Hematopoietic multipotent progenitor cell treated with erythropoietin and hydrocortisone succinate and interleukin-3 and kit ligand, for 8 days (in vitro differentiated cells): Measurements from ENCODE around the gene AIFM3.
"Not testable (repeated sequence)": the region's sequence is repeated elsewhere in the genome, so short reads cannot be mapped to it uniquely, and the experiment has no call there.

Experiments
- DNase-seq: peaks from one replicate; pipeline ENCODE4 v3.0.0-alpha.2; 2015

The AIFM3 gene

GRCh38 chr22:20966883-20967696 is at the start of gene AIFM3:
Gene AIFM3 (plus strand): TSS chr22:20967255. CDS start chr22:20967945, 690 bp downstream.
- no peak for DNase-seq

GRCh38 chr22:20918663-20919218 is 48.3 kb upstream of the AIFM3 start:
- peak; percentile 21 for DNase-seq

GRCh38 chr22:20919718-20920117 is 47.3 kb upstream of the AIFM3 start:
- DNase-seq, result no peak

- no peak for DNase-seq
Measured at GRCh38 chr22:20920881-20921203, 46.2 kb upstream of the AIFM3 start.

- DNase-seq, result no peak
Measured at GRCh38 chr22:20922141-20922751, 44.8 kb upstream of the AIFM3 start.

GRCh38 chr22:20926243-20926642 is 40.8 kb upstream of the AIFM3 start:
- no peak for DNase-seq

- DNase-seq, result no peak
Measured at GRCh38 chr22:20927940-20928572, 39.0 kb upstream of the AIFM3 start.

- no peak for DNase-seq
Measured at GRCh38 chr22:20928573-20928967, 38.5 kb upstream of the AIFM3 start.

GRCh38 chr22:20930004-20930403 is 37.1 kb upstream of the AIFM3 start:
- DNase-seq, result no peak

- DNase-seq, result not testable (repeated sequence)
Measured at GRCh38 chr22:20930435-20930834, 36.6 kb upstream of the AIFM3 start.

- no peak for DNase-seq
Measured at GRCh38 chr22:20931126-20931654, 35.9 kb upstream of the AIFM3 start.

GRCh38 chr22:20933910-20934309 is 33.1 kb upstream of the AIFM3 start:
- DNase-seq, result no peak

GRCh38 chr22:20935049-20935448 is 32.0 kb upstream of the AIFM3 start:
- DNase-seq, result not testable (repeated sequence)

GRCh38 chr22:20935780-20936539 is 31.1 kb upstream of the AIFM3 start:
- not testable (repeated sequence) for DNase-seq

GRCh38 chr22:20937031-20937793 is 29.8 kb upstream of the AIFM3 start:
- DNase-seq, result no peak

- no peak for DNase-seq
Measured at GRCh38 chr22:20937794-20938671, 29.0 kb upstream of the AIFM3 start.

- DNase-seq, result not testable (repeated sequence)
Measured at GRCh38 chr22:20939457-20940185, 27.4 kb upstream of the AIFM3 start.

- no peak for DNase-seq
Measured at GRCh38 chr22:20940186-20940651, 26.8 kb upstream of the AIFM3 start.

- DNase-seq, result no peak
Measured at GRCh38 chr22:20940904-20941385, 26.1 kb upstream of the AIFM3 start.
